Testis (tissue), 2 donors: ENCODE measurements around the gene ARFGAP3.

Source experiments
- POLR2A ChIP-seq: fragments of 450-650 bp; IDR thresholded peaks from one replicate; pipeline ENCODE4 v1.6.1; 2017; ENCODE audit warnings: antibody characterized with exemption, mild to moderate bottlenecking, moderate library complexity
- TF ChIP-seq, protein P1 (sequence below), 3 experiments: fragments of 450-650 bp in 2 of 3; fragments of 200-600 bp in 1 of 3; sonication (generic) in 1 of 3; IDR thresholded peaks; one replicate each; pipeline ENCODE4 v1.5.1; 2016 to 2019; ENCODE audit warnings: antibody characterized with exemption in 3 of 3, mild to moderate bottlenecking in 2 of 3, moderate library complexity in 1 of 3

DNA sequence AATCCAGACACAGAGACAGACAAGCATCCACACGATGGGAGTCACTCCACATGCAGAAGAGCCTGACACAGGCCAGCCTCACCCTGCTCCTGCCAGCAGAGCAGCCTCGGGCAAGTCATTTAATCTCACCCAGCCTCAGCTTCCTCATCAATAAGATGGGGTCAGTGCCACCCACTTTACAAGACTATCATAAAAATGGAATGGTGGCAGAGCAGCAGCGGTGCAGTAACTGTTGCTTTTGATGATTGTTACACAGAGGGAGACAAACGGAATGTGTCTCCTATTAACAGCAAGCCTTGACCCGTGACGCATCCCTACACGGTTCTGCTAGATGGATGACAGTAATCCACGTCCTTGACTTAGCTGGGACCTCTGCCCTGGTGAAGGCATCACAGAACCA lies 26.0 kb upstream of the ARFGAP3 start:
- TF ChIP-seq, protein P1, sequence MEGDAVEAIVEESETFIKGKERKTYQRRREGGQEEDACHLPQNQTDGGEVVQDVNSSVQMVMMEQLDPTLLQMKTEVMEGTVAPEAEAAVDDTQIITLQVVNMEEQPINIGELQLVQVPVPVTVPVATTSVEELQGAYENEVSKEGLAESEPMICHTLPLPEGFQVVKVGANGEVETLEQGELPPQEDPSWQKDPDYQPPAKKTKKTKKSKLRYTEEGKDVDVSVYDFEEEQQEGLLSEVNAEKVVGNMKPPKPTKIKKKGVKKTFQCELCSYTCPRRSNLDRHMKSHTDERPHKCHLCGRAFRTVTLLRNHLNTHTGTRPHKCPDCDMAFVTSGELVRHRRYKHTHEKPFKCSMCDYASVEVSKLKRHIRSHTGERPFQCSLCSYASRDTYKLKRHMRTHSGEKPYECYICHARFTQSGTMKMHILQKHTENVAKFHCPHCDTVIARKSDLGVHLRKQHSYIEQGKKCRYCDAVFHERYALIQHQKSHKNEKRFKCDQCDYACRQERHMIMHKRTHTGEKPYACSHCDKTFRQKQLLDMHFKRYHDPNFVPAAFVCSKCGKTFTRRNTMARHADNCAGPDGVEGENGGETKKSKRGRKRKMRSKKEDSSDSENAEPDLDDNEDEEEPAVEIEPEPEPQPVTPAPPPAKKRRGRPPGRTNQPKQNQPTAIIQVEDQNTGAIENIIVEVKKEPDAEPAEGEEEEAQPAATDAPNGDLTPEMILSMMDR (IDR thresholded peaks at IDR 0.05) = no peak
- no peak for TF ChIP-seq POLR2A
